Brain microvascular endothelial cell (primary cell): Measurements from ENCODE around the gene SRGAP2B.
A peak's percentile ranks its signal among the peaks of the same experiment; 100 is the strongest.
"Not testable (repeated sequence)": the region's sequence is repeated elsewhere in the genome, so short reads cannot be mapped to it uniquely, and the experiment has no call there.

Experiments
- DNase-seq: peaks from one replicate; pipeline ENCODE4 v3.0.0-alpha.2; 2020
- H3K27ac ChIP-seq: fragments of 250-450 bp; sonication (Bioruptor Pico); 2 replicates; pipeline ENCODE4 v1.5.1; 2020; ENCODE audit warnings: mild to moderate bottlenecking, moderate library complexity
- H3K27me3 ChIP-seq: fragments of 250-450 bp; sonication (Bioruptor Pico); replicated peaks from 2 replicates; pipeline ENCODE4 v1.5.1; 2020; ENCODE audit warnings: mild to moderate bottlenecking
- H3K36me3 ChIP-seq: fragments of 250-450 bp; sonication (Bioruptor Pico); replicated peaks from 2 replicates; pipeline ENCODE4 v1.5.1; 2020; ENCODE audit warnings: mild to moderate bottlenecking
- H3K4me3 ChIP-seq: 2 replicates; pipeline ENCODE4 v1.5.1; 2011; ENCODE audit warnings: low read depth, mild to moderate bottlenecking, control low read depth, low read length, moderate library complexity
- in situ Hi-C: cut with HindIII; loops from 2 replicates; pipeline ENCODE4 v1.10.0; 2017; ENCODE audit warnings: low sequenced_read_pairs, low pct_ligation_motif_present

Gene SRGAP2B

DNA sequence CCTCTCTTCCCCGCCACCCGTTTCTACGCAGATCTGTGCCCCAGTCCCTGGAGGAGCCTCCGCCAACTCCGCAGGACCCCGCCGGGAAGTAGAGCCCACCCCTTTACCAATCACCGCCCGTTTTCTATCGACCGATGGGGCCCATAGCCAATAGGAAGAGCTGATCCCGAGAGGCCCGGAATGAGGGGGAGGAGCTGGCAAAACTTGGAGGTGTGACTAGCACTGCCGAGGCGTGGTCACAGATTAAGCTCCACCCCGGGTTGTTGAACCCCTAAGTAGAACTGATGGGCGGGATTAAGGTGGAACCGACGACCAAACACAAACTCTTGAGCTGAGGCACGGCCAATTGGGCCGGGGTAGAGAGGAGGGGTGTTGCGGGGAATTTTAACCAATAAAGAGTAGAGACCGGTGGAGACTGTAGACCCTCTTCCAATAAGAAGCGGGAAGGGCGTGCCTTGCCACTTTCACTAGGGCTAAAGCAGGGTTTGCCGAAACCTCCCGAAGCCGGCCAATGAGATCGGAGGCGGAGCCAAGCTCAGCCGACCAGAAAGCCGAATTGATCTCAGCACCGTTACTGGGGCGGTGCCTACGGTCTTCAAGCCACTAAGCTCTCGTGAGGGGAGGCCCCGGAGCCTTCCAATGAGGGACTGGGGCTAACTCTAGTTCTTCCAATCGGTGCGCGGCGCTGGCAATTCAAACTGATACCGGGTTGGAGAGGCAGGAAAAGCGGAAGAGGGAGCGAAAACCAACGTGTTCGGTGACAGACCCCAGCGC is at the start of gene SRGAP2B, which contains the start of gene FAM72D:
TSS of gene SRGAP2B (minus strand) at position 45 of the 774 bp plus-strand sequence. CDS start 2,427 bp downstream, outside the sequence.
TSS of gene FAM72D (plus strand) at position 691 of the 774 bp plus-strand sequence. CDS start 874 bp downstream, outside the sequence.
- H3K27ac ChIP-seq, DNase-seq, in situ Hi-C loops, H3K36me3 ChIP-seq, H3K27me3 ChIP-seq: not testable (repeated sequence)
- H3K4me3 ChIP-seq, result peak within 1 kb of the TSS; percentile 51

DNA sequence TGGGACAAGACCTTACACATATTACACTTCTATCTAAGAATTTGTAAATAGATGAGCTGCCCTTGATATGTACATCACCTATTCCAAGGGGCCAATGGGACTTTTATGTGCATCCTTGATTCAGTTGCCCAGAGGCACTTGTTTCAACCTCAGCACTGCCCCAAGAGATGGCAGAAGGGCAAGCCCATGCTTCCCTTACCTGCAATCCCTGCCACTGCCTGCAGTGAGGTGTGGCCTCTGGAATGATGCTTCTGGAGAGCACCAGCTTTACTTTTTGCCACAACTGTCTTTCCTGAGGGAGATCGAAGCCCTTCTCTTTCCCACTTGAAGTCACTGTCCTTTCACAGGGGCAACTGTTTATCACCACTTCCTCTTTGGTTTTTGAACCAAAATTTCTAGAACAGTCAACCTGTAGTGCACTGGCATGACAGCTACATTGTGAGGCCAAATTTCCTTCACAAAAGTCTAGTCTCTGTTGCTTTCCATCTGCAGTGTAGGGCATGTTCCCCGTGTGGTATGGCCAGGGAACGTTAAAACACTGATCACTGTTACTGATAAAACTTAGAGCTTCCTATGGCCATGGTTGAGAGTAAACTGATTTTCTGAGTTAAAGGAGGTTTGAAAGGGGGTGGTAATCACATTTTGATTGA is 49.3 kb upstream of the SRGAP2B start:
- DNase-seq, H3K36me3 ChIP-seq, H3K27me3 ChIP-seq, H3K27ac ChIP-seq, H3K4me3 ChIP-seq, in situ Hi-C loops: not testable (repeated sequence)

DNA sequence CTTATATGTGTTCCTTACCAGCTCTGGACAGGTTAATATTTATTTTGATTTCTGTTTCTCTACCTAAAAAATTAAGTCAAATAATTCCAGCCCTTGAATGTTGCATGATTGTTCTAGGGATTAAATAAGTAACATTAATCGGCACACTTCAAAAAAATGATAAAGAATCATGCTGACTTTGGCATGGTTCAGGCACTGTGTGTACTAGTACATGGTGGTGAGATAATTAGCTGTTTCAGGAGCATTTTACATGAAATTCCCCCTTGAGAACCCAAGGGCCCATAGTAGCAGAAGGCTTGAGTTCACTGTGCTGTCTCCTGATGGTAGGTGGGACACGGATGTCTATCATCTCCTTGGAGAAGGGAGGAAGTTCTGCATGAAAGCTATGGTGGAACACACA is 45.4 kb upstream of the SRGAP2B start:
- H3K27me3 ChIP-seq, in situ Hi-C loops, H3K36me3 ChIP-seq, DNase-seq, H3K27ac ChIP-seq, H3K4me3 ChIP-seq: not testable (repeated sequence)

DNA sequence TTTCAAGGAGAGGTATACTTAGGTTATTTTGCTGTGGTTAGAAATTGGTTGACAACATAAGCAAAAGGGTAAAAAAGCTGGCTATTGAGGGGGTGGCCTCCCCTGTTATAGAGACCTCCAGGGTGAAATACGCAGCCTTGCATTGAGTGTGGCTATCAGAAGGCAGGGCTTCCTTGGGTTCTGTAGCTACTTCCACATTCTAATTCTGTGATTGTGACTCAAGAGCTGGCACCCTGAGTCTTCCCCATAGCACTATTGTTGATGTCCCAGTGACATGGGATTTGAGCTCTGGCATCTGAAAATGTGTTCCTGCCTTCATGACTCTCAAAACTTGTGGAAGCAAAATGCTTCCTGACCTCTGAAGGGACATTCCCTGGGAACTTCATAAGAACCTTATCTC is 39.3 kb upstream of the SRGAP2B start:
- in situ Hi-C loops, H3K27me3 ChIP-seq, H3K27ac ChIP-seq, H3K36me3 ChIP-seq, DNase-seq, H3K4me3 ChIP-seq: not testable (repeated sequence)

GRCh38 chr1:145128697-145129469 is 33.8 kb upstream of the SRGAP2B start:
- in situ Hi-C loops, result not testable (repeated sequence)
- peak; percentile 0 for DNase-seq

GRCh38 chr1:145127144-145127543 is 32.0 kb upstream of the SRGAP2B start:
- H3K27me3 ChIP-seq, H3K36me3 ChIP-seq, DNase-seq, in situ Hi-C loops, H3K27ac ChIP-seq, H3K4me3 ChIP-seq: not testable (repeated sequence)

More at GRCh38 chr1:145128697-145129469, 33.8 kb upstream of the SRGAP2B start:
- H3K27me3 ChIP-seq, H3K36me3 ChIP-seq, H3K4me3 ChIP-seq, H3K27ac ChIP-seq: not testable (repeated sequence)

DNA sequence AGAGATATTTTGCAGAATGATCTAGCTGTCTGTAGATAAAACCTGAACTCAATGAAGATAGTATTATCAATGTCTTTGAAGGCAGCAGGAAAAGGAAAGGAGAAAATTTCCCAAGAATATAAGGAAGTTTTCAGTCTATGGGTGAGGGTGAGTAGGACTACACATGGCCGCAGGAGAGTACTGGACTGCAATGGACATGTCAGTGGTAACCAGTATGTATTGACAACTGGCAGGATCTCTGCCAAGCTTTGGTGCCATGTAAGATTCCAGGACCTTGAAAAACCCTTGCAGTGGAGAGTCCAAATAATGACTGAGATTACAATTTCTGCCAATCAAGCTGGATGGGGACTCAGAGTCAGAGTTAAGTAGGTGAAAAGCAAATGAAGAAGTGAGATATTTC is 30.0 kb upstream of the SRGAP2B start:
- H3K4me3 ChIP-seq, DNase-seq, H3K27me3 ChIP-seq, in situ Hi-C loops, H3K36me3 ChIP-seq, H3K27ac ChIP-seq: not testable (repeated sequence)

- in situ Hi-C loops, H3K27me3 ChIP-seq, H3K27ac ChIP-seq, H3K36me3 ChIP-seq, H3K4me3 ChIP-seq, DNase-seq: not testable (repeated sequence)
These were observed 29.0 kb upstream of the SRGAP2B start for GRCh38 chr1:145123992-145124641.

DNA sequence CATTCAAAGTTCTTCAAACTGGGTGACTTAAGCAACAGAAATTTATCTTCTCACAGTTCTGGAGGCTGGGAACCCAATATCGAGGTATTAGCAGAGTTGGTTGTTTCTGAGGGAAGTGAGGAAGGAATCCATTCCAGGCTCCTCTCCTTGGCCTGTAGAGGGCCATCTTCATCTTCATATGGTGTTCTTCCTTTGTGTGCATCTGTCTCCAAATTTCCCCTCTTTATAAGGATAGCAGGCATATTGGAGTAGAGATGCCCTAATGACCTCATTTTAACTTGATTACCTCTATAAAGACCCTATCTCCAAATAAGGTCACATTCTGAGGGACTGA is 27.9 kb upstream of the SRGAP2B start:
- H3K27ac ChIP-seq, in situ Hi-C loops, DNase-seq, H3K36me3 ChIP-seq, H3K4me3 ChIP-seq, H3K27me3 ChIP-seq: not testable (repeated sequence)

- H3K27ac ChIP-seq, in situ Hi-C loops, H3K36me3 ChIP-seq, H3K4me3 ChIP-seq, DNase-seq, H3K27me3 ChIP-seq: not testable (repeated sequence)
These were observed 27.4 kb upstream of the SRGAP2B start for GRCh38 chr1:145122344-145123061.

DNA sequence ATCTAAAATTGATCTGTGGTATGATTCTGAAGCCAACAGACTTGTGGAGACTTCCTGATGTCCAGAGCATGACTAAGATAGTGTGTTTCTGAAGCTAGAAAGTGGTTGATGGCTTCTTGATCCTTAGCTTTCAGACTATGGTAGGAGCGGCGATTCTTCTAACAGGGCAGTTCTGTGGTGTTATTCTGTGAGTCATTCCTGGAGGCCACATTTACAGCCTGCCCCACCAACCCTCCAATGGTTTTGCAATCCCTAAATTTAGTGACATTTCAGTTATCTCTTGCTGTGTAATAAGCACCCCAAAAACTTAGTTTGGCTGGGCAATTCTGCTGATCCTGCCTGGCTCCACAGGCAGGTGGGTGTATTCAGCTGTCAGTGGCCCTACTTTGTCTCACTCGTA is 24.7 kb upstream of the SRGAP2B start:
- H3K4me3 ChIP-seq, H3K27me3 ChIP-seq, in situ Hi-C loops, H3K36me3 ChIP-seq, DNase-seq, H3K27ac ChIP-seq: not testable (repeated sequence)

GRCh38 chr1:145115587-145116493 is 20.7 kb upstream of the SRGAP2B start:
- H3K36me3 ChIP-seq, in situ Hi-C loops, H3K4me3 ChIP-seq: not testable (repeated sequence)

More at GRCh38 chr1:145115587-145116493, 20.7 kb upstream of the SRGAP2B start:
- H3K27me3 ChIP-seq, DNase-seq, H3K27ac ChIP-seq: not testable (repeated sequence)
